DOHH2 (cell line): ENCODE data around the gene LHFPL6.

Source experiments
- H3F3A ChIP-seq: fragments of 200-600 bp; sonication (generic), shearing (Covaris generic); 2 replicates; pipeline ENCODE4 v1.6.0; 2016; ENCODE audit warnings: antibody characterized with exemption, mild to moderate bottlenecking; ENCODE audit not compliant: control insufficient read depth, insufficient read depth
- H3K27ac ChIP-seq: fragments of 200-600 bp; sonication (generic); 2 replicates; pipeline ENCODE4 v1.5.1; 2014; ENCODE audit warnings: low read depth, mild to moderate bottlenecking, low read length, moderate library complexity
- H3K27me3 ChIP-seq: fragments of 200-600 bp; sonication (generic); 2 replicates; pipeline ENCODE4 v1.6.1; 2014; ENCODE audit warnings: mild to moderate bottlenecking, low read length, mixed read lengths; ENCODE audit not compliant: control insufficient read depth
- H3K36me3 ChIP-seq: fragments of 200-600 bp; sonication (generic); 2 replicates; pipeline ENCODE4 v1.6.1; 2014; ENCODE audit warnings: mild to moderate bottlenecking, low read length, moderate library complexity, mixed read lengths; ENCODE audit not compliant: control insufficient read depth
- H3K4me1 ChIP-seq: fragments of 200-600 bp; sonication (generic); 2 replicates; pipeline ENCODE4 v1.6.1; 2014; ENCODE audit warnings: mild to moderate bottlenecking, low read length, mixed read lengths; ENCODE audit not compliant: control insufficient read depth
- H3K4me2 ChIP-seq: fragments of 200-600 bp; sonication (generic); 2 replicates; pipeline ENCODE4 v1.6.0; 2014; ENCODE audit warnings: mild to moderate bottlenecking, low read length, moderate library complexity
- H3K4me3 ChIP-seq: fragments of 200-600 bp; sonication (generic); 2 replicates; pipeline ENCODE4 v1.5.1; 2014; ENCODE audit warnings: mild to moderate bottlenecking, low read length, mixed read lengths
- H3K79me2 ChIP-seq: fragments of 200-600 bp; sonication (generic); 2 replicates; pipeline ENCODE4 v1.6.1; 2014; ENCODE audit warnings: mild to moderate bottlenecking, low read length, mixed read lengths; ENCODE audit not compliant: control insufficient read depth
- H3K9me2 ChIP-seq: fragments of 200-600 bp; sonication (generic); replicated peaks from 2 replicates; pipeline ENCODE4 v1.6.1; 2014; ENCODE audit warnings: mild to moderate bottlenecking, low read length, mixed read lengths; ENCODE audit not compliant: control insufficient read depth
- H3K9me3 ChIP-seq: fragments of 200-600 bp; sonication (generic); 2 replicates; pipeline ENCODE4 v1.6.1; 2014; ENCODE audit warnings: antibody characterized with exemption, low read length, mixed read lengths; ENCODE audit not compliant: control insufficient read depth, insufficient read depth
- H4K20me1 ChIP-seq: fragments of 200-600 bp; sonication (generic); 2 replicates; pipeline ENCODE4 v1.6.0; 2014; ENCODE audit warnings: low read depth, mild to moderate bottlenecking, antibody characterized with exemption, low read length, moderate library complexity; ENCODE audit not compliant: control insufficient read depth, insufficient read depth
- CTCF ChIP-seq: fragments of 200-600 bp; sonication (generic); IDR thresholded peaks from one replicate; pipeline ENCODE4 v1.5.1; 2014; ENCODE audit warnings: antibody characterized with exemption, mild to moderate bottlenecking, low read depth, low read length; ENCODE audit not compliant: poor library complexity, severe bottlenecking
- EZH2phosphoT487 ChIP-seq: fragments of 200-600 bp; sonication (generic); IDR thresholded peaks from 2 replicates; pipeline ENCODE4 v1.6.1; 2017; ENCODE audit warnings: borderline replicate concordance, mild to moderate bottlenecking, antibody characterized with exemption, low read length, moderate library complexity, mixed read lengths

The LHFPL6 gene

GRCh38 chr13:39637890-39638289, 34.9 kb upstream of the LHFPL6 start:
- H3K79me2 ChIP-seq, result no peaks in the 10 kb centered on the region
- H3K4me2 ChIP-seq, result no peak overlapping the region
- H3K27me3 ChIP-seq, result no peaks in the 10 kb centered on the region; the same call in none of the 2 replicates
- no peaks in the 10 kb centered on the region for H3F3A ChIP-seq
- no peaks in the 10 kb centered on the region for H3K9me3 ChIP-seq
- H4K20me1 ChIP-seq, result no peaks in the 10 kb centered on the region
- no peaks in the 10 kb centered on the region for H3K9me2 ChIP-seq
- H3K4me1 ChIP-seq, result no peaks in the 10 kb centered on the region
- no peak overlapping the region for H3K27ac ChIP-seq
- no peak overlapping the region for H3K4me3 ChIP-seq
- TF ChIP-seq CTCF, result no peak
- no peak for TF ChIP-seq EZH2phosphoT487
- H3K36me3 ChIP-seq, result no peaks in the 10 kb centered on the region

GRCh38 chr13:39635564-39635963, 32.6 kb upstream of the LHFPL6 start:
- Histone ChIP-seq H3K79me2 (no peaks in the 10 kb centered on the region), H4K20me1 (no peaks in the 10 kb centered on the region), H3K27ac (no peak overlapping the region), H3K9me2 (no peaks in the 10 kb centered on the region), H3K4me2 (no peak overlapping the region), H3K27me3 (no peaks in the 10 kb centered on the region; the same call in none of the 2 replicates), H3K4me3 (no peak overlapping the region), H3K4me1 (no peaks in the 10 kb centered on the region), H3F3A (no peaks in the 10 kb centered on the region), H3K36me3 (no peaks in the 10 kb centered on the region), H3K9me3 (0 out of 2 replicates have a peak, but pooled peaks cover 2% of the 10 kb centered on the region)
- TF ChIP-seq EZH2phosphoT487 (no peak), CTCF (no peak)

GRCh38 chr13:39632994-39633393, 30.0 kb upstream of the LHFPL6 start:
- no peaks in the 10 kb centered on the region for H4K20me1 ChIP-seq
- H3K27me3 ChIP-seq, result no peaks in the 10 kb centered on the region; the same call in 1 of the 2 replicates
- no peak overlapping the region for H3K4me3 ChIP-seq
- H3K36me3 ChIP-seq, result no peaks in the 10 kb centered on the region
- no peak overlapping the region for H3K4me2 ChIP-seq
- H3K79me2 ChIP-seq, result no peaks in the 10 kb centered on the region
- no peaks in the 10 kb centered on the region for H3K9me2 ChIP-seq
- no peak overlapping the region for H3K27ac ChIP-seq
- no peaks in the 10 kb centered on the region for H3F3A ChIP-seq
- TF ChIP-seq EZH2phosphoT487 (no peak), CTCF (no peak)
- H3K4me1 ChIP-seq, result no peaks in the 10 kb centered on the region
- H3K9me3 ChIP-seq, result 0 out of 2 replicates have a peak, but pooled peaks cover 2% of the 10 kb centered on the region
